Tibial artery (tissue), 4 donors: ENCODE results near the gene TUFM.

Source experiments
- DNase-seq, 2 donors: peaks; one replicate each; pipeline ENCODE4 v3.0.0-alpha.2; 2019
- H3K27ac ChIP-seq, 2 donors: fragments of 200-600 bp; sonication (generic) in 1 of 2; 1 replicate in 1 of 2; 2 replicates in 1 of 2; pipeline ENCODE4 v1.5.1; 2018 to 2019; ENCODE audit warnings: mild to moderate bottlenecking in 1 of 2
- H3K27me3 ChIP-seq, 2 donors: fragments of 200-600 bp; sonication (generic) in 1 of 2; one replicate each; pipeline versions ENCODE4 v1.5.1 to v1.6.0; 2016 to 2019
- H3K36me3 ChIP-seq, 3 donors: fragments of 200-600 bp; sonication (generic) in 2 of 3; one replicate each; pipeline ENCODE4 v1.5.1; 2016 to 2019; ENCODE audit warnings: mild to moderate bottlenecking in 2 of 3
- H3K4me1 ChIP-seq, 4 donors: fragments of 200-600 bp; sonication (generic) in 2 of 4; 1 replicate in 3 of 4; 2 replicates in 1 of 4; pipeline ENCODE4 v1.5.1; 2016 to 2019
- H3K4me3 ChIP-seq, 2 donors: fragments of 200-600 bp; sonication (generic) in 1 of 2; 1 replicate in 1 of 2; 2 replicates in 1 of 2; pipeline ENCODE4 v1.5.1; 2018 to 2019; ENCODE audit warnings: mild to moderate bottlenecking in 2 of 2
- H3K9me3 ChIP-seq, 3 donors: fragments of 200-600 bp; sonication (generic) in 1 of 3; one replicate each; pipeline ENCODE4 v1.5.1; 2016 to 2019
- intact Hi-C: fragments of 100-400 bp; cut with DNase I; formaldehyde crosslinking; loops from one replicate; pipeline ENCODE4 v1.15.0; 2023; ENCODE audit warnings: low total_unique reads
- TF ChIP-seq, protein P1 (sequence below), 2 experiments: fragments of 200-600 bp in 1 of 2; fragments of 450-650 bp in 1 of 2; IDR thresholded peaks; one replicate each; pipeline ENCODE4 v1.5.1; 2017 to 2019; ENCODE audit warnings: antibody characterized with exemption in 2 of 2, mild to moderate bottlenecking in 1 of 2, moderate library complexity in 1 of 2

TUFM gene

DNA sequence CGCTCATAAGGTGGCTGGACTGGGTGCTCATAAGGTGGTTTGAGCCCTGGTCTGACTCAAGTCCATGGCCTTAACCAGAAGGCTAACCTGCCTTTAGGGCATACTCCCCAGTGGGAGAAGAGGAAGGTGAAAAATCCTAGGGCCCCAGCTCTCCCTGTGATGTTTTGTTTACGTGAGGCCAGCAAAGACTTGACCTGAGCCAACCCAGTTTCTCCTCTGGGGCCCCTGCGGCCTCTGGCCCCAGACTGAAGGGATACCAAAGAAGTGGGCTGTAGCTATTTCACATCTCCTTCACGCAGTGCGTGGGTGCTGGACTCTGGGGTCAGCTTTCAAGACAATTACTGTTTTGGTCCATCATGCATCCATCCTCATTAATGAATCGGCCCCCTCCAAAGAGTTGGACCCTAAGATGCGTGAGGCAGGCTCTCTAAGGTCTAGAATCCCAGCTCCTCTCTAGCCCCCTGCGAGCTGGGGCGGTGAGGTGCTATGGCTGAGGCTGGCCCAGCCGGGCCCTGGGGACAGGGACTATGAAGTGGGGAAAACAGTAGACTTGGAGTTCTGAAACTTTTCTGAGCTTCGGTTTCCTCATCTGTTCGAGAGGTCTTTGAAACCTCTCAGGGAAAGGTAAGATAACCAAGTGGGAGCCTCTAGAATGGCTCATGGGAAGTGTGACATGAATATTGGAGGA lies 19.0 kb upstream of the TUFM start:
- intact Hi-C loops: loop anchor here (5.0 kb wide), 1 partner anchor 57 kb away; no protein-coding TSS in a partner anchor
- no peak for DNase-seq
- TF ChIP-seq, protein P1, sequence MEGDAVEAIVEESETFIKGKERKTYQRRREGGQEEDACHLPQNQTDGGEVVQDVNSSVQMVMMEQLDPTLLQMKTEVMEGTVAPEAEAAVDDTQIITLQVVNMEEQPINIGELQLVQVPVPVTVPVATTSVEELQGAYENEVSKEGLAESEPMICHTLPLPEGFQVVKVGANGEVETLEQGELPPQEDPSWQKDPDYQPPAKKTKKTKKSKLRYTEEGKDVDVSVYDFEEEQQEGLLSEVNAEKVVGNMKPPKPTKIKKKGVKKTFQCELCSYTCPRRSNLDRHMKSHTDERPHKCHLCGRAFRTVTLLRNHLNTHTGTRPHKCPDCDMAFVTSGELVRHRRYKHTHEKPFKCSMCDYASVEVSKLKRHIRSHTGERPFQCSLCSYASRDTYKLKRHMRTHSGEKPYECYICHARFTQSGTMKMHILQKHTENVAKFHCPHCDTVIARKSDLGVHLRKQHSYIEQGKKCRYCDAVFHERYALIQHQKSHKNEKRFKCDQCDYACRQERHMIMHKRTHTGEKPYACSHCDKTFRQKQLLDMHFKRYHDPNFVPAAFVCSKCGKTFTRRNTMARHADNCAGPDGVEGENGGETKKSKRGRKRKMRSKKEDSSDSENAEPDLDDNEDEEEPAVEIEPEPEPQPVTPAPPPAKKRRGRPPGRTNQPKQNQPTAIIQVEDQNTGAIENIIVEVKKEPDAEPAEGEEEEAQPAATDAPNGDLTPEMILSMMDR (IDR thresholded peaks at IDR 0.05): no peak
- Histone ChIP-seq H3K9me3 (no peaks in the 10 kb centered on the region), H3K4me3 (peak overlapping the region; percentile 87 to 97), H3K4me1 (peaks cover 0 to 32% (median 16%) of the 10 kb centered on the region in 4 donors), H3K27me3 (no peaks in the 10 kb centered on the region), H3K27ac (peak overlapping the region in 1 of 2 donors; percentile 94), H3K36me3 (peaks cover 29 to 46% (median 32%) of the 10 kb centered on the region in 3 donors)

DNA sequence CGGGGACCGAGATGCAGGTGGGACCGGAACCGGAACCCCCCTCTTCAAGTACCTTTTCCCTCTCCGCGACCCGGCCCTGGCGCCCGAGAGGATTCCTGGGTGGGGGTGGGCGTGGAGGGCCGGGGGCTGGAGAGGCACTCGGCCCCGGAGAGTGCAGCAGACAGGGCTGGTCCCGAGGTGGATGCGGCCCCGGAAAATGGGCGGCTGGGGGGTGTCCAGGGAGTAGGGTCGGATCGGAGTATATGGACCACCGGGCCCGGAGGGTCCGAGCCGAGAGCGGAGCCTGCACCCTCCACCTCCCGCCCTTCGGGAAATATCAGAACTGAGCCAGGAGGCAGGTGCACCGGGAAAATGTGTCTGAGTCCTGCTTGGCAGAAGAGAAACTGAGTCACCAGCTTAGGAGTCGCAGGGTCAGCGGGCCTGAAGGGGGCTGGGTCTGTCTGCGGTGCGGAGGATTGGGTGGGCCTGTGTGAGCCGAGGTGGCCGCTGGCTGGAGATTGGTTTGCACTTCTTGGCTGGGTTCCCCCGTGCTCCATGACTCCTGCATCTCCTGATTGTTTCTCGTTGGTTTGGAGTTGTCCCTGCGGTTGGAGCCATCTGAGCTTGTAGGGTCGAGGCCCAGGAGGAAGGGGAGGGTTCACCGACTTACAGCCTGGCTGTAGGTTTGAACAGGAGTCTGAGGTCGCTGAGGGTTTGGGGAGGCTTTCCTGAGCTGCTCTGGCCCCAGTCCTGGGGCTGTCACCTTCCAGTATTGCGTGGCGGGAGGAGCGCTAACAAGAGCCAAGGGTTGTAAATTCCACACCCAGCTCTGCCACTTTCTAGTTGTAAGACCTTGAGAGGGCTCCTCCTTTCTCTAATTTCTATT lies 18.0 kb upstream of the TUFM start:
- Histone ChIP-seq H3K4me1 (peaks cover 0 to 32% (median 16%) of the 10 kb centered on the region in 4 donors), H3K27me3 (no peaks in the 10 kb centered on the region), H3K36me3 (peaks cover 21 to 36% (median 22%) of the 10 kb centered on the region in 3 donors), H3K9me3 (no peaks in the 10 kb centered on the region), H3K27ac (peak overlapping the region; percentile 87 to 94), H3K4me3 (peak overlapping the region; percentile 87 to 97)
- DNase-seq: no peak
- TF ChIP-seq, protein P1 (IDR thresholded peaks at IDR 0.05): no peak
- intact Hi-C loops: loop anchor here (5.0 kb wide), 1 partner anchor 1552 kb away; the partner anchor contains the start of gene IL4R

DNA sequence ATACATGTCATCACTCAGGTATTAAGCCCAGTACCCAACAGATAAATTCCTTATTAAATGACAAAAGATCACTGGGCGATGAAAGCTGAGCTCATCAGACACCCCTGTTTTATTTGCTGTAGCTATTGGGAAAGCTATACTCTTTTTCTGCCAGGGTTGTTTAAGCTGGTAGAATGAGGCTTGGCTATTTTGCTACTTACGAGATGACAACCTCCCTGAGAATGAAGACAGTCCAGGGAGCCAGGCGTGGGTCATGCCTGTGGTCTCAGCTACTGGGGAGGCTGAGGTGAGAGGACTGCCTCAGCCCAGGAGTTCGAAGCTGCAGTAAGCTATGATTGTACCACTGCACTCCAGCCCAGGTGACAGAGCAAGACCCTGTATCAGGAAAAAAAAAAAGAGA lies 13.2 kb upstream of the TUFM start:
- TF ChIP-seq, protein P1 (IDR thresholded peaks at IDR 0.05): no peak
- no peak overlapping the region for H3K4me3 ChIP-seq
- no peaks in the 10 kb centered on the region for H3K9me3 ChIP-seq
- no peak for DNase-seq
- no peak overlapping the region for H3K27ac ChIP-seq
- intact Hi-C loops: no loop called here
- H3K27me3 ChIP-seq: no peaks in the 10 kb centered on the region
- peaks cover 0 to 12% (median 7%) of the 10 kb centered on the region in 4 donors for H3K4me1 ChIP-seq
- H3K36me3 ChIP-seq: no peaks in the 10 kb centered on the region

DNA sequence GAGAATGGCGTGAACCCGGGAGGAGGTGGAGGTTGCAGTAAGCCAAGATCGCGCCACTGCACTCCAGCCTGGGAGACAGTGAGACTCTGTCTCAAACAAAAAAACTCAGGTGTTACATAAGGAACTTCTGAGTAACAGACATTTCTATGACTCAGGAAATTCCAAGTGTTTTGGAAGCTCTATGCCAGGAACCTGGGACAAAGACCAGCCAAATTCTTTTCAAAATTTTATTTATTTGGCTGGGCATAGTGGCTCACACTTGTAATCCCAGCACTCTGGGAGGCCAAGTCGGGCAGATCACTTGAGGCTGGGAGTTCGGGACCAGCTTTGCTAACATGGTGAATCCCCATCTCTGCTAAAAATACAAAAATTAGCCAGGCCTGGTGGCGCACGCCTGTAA lies 12.3 kb upstream of the TUFM start:
- Histone ChIP-seq H3K27ac (no peak overlapping the region), H3K4me1 (peaks cover 0 to 9% (median 3%) of the 10 kb centered on the region in 4 donors), H3K4me3 (no peak overlapping the region), H3K27me3 (no peaks in the 10 kb centered on the region), H3K9me3 (no peaks in the 10 kb centered on the region), H3K36me3 (no peaks in the 10 kb centered on the region)
- intact Hi-C loops: no loop called here
- TF ChIP-seq, protein P1 (IDR thresholded peaks at IDR 0.05): no peak
- DNase-seq: no peak

DNA sequence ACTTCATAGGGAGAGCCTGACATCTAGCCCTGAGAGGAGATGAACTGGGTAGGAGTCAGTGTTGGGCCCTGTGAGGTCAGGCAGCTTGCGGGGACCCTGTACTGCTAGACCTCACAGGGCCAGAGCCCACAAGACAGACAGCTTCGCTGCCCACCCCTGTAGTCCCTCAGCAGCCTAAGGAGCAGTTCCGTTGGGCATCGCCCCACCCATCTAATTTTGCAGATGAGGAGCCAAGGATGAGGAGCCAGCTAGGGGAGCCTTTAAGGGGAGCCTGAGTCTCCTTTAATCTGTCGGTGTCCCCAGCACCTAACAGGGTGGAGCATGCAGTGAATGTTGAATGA lies 755 bp upstream of the TUFM start:
- Histone ChIP-seq H3K4me3 (peak overlapping the region; percentile 69 to 78), H3K27ac (peak overlapping the region; percentile 88 to 95), H3K27me3 (no peaks in the 10 kb centered on the region), H3K4me1 (peaks cover 0 to 28% (median 19%) of the 10 kb centered on the region in 4 donors), H3K9me3 (no peaks in the 10 kb centered on the region), H3K36me3 (peaks cover 26 to 28% (median 27%) of the 10 kb centered on the region in 3 donors)
- intact Hi-C loops: loop anchor here (2.0 kb wide), 2 partner anchors 22 to 78 kb away; partner anchors contain the start of gene RABEP2
- TF ChIP-seq, protein P1 (IDR thresholded peaks at IDR 0.05): no peak
- no peak for DNase-seq
